ENCODE results near the gene RNF114. TPM values are rescaled to one million over a fixed set of nuclear protein-coding genes. Genes with fewer than 3 reads are reported as not detected.

Gene RNF114
- total and polyA plus RNA-seq, 2 donors (not counting 3 experiments of a cell fraction or from before 2014, with no cell fraction given) = 45.8 to 81.7 TPM

DNA sequence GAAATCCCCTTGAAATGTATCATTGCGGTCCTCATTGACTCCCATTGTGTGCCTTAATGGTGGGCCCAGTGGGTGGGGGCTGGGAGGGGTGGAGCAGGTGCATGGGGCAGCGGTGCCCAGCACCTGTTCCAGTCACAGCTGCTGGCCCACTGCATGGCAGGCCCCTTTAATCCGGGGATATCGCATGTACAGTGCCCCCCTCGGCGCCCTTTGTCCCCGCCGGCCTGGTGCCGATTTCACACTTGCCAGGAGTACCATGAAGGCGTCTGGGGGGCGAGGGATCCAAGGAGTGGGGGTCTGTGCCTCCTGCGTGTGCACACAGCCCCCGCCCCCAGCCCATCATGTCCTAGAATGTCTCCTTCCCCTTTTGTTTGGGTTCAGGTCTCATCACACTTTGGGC, 49.4 kb downstream of the RNF114 start:
- H4K20me1 ChIP-seq (replicated peaks; ENCODE audit: control insufficient read depth, extremely low read depth, insufficient read depth, low read length) = no peaks in the 10 kb centered on the region
- H3K79me2 ChIP-seq (ENCODE audit: control insufficient read depth, insufficient read depth, low read length) = peaks cover 56% of the 10 kb centered on the region
- H3K27ac ChIP-seq (ENCODE audit: insufficient read depth, low read depth, low read length) = peak overlapping the region; percentile 4
- no peaks in the 10 kb centered on the region for H3K9me3 ChIP-seq (replicated peaks; ENCODE audit: control insufficient read depth, insufficient read depth, low read length)
- H3K36me3 ChIP-seq (ENCODE audit: control insufficient read depth in 2 of 2, extremely low read depth in 1 of 2, insufficient read depth in 2 of 2, low read length in 2 of 2) = peaks cover 8 to 12% of the 10 kb centered on the region in 2 experiments
- H2AFZ ChIP-seq (ENCODE audit: low read depth, low read length) = no peak overlapping the region
- peak overlapping the region; percentile 77 for H3K4me2 ChIP-seq (ENCODE audit: insufficient read depth, low read length)
- H3K4me3 ChIP-seq (replicated peaks in 1 of 3; ENCODE audit: insufficient read depth in 1 of 3, low read depth in 1 of 3, low read length in 3 of 3) = peak overlapping the region; percentile 13 to 89 (median 49)
- H3K9me1 ChIP-seq (replicated peaks; ENCODE audit: control insufficient read depth, extremely low read depth, insufficient read depth, low read length) = no peaks in the 10 kb centered on the region
- POLR2A ChIA-PET = interaction anchor here (0.5 to 5.6 kb wide), 2 partner anchors 84 to 121 kb away, joined by 3 to 34 read pairs; no protein-coding TSS in a partner anchor
- CTCF ChIA-PET = interaction anchor here (1.1 to 23.6 kb wide), 2 partner anchors 82 to 100 kb away, joined by 4 to 1187 read pairs; no protein-coding TSS in a partner anchor
- dilution Hi-C loops (cut with MboI; ENCODE audit: extremely low pct_ligation_motif_present, low sequenced_read_pairs) = no loop called here
- intact Hi-C loops (cut with micrococcal nuclease) = loop anchor here (10.0 kb wide), 1 partner anchor 479 kb away; no protein-coding TSS in a partner anchor
- peak overlapping the region; percentile 31 for H3K9ac ChIP-seq (replicated peaks; ENCODE audit: extremely low read depth, insufficient read depth, low read length)
- peaks cover 75% of the 10 kb centered on the region for H3K4me1 ChIP-seq (ENCODE audit: control insufficient read depth, extremely low read depth, insufficient read depth, low read length)
- no peak for TF ChIP-seq POLR2AphosphoS5 (IDR thresholded peaks at IDR 0.05; ENCODE audit: insufficient read depth, low read depth, low read length)
- no peak for TF ChIP-seq MYC (IDR thresholded peaks at IDR 0.05; ENCODE audit: low read depth, low read length)
- TF ChIP-seq GATA2 (IDR thresholded peaks at IDR 0.05; ENCODE audit: insufficient read depth, insufficient read length, low read depth, low read length) = no peak
- TF ChIP-seq FOS (IDR thresholded peaks at IDR 0.05; ENCODE audit: borderline replicate concordance, insufficient read depth, low read length) = no peak
- TF ChIP-seq EZH2 (IDR thresholded peaks at IDR 0.05; ENCODE audit: borderline replicate concordance, low read depth, low read length, severe bottlenecking) = no peak
- TF ChIP-seq POLR2A (IDR thresholded peaks at IDR 0.05; ENCODE audit: low read depth, low read length) = no peak
- no peak for TF ChIP-seq JUN (IDR thresholded peaks at IDR 0.05; ENCODE audit: borderline replicate concordance, insufficient read depth, insufficient read length, low read depth)
- TF ChIP-seq, protein P1, sequence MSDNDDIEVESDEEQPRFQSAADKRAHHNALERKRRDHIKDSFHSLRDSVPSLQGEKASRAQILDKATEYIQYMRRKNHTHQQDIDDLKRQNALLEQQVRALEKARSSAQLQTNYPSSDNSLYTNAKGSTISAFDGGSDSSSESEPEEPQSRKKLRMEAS (IDR thresholded peaks at IDR 0.05; ENCODE audit: insufficient read depth, insufficient read length) = no peak
- TF ChIP-seq, protein P2, sequence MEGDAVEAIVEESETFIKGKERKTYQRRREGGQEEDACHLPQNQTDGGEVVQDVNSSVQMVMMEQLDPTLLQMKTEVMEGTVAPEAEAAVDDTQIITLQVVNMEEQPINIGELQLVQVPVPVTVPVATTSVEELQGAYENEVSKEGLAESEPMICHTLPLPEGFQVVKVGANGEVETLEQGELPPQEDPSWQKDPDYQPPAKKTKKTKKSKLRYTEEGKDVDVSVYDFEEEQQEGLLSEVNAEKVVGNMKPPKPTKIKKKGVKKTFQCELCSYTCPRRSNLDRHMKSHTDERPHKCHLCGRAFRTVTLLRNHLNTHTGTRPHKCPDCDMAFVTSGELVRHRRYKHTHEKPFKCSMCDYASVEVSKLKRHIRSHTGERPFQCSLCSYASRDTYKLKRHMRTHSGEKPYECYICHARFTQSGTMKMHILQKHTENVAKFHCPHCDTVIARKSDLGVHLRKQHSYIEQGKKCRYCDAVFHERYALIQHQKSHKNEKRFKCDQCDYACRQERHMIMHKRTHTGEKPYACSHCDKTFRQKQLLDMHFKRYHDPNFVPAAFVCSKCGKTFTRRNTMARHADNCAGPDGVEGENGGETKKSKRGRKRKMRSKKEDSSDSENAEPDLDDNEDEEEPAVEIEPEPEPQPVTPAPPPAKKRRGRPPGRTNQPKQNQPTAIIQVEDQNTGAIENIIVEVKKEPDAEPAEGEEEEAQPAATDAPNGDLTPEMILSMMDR (IDR thresholded peaks at IDR 0.05; ENCODE audit: extremely low read depth in 1 of 2, insufficient read depth in 1 of 2, low read depth in 1 of 2, low read length in 2 of 2) = no peak
- DNase-seq (ENCODE audit: low read depth, low spot score) (no peak), FAIRE-seq (no peak)
- H3K27me3 ChIP-seq (ENCODE audit: control insufficient read depth in 2 of 2, insufficient read depth in 2 of 2, low read length in 2 of 2) = no peaks in the 10 kb centered on the region
- BruUV-seq (replicated peaks) = no TSS peak

Measured in endothelial cell of umbilical vein (primary cell).